ENCODE data around the gene RPN2.

Gene RPN2

DNA sequence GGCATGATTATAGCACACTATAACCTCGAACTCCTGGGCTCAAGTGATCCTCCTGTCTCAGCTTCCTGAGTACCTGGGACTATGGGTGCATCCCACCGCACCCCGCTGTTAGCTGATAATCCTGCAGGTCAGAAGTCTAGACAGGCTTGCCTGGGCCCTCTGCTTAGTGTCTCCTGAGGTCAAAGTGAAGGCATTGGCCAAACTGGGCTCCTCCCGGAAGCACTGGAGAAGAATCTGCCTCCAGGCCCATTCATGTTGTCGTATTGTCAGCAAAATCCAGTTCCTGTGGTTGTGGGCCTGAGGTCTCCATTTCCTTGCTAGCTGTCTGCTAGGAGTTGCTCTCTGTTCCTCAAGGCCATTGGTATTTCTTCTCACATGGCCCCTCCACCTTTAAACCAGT is 6.6 kb downstream of the RPN2 start:
- DNase-seq (ENCODE audit: low read depth, low spot score) = no peak

DNA sequence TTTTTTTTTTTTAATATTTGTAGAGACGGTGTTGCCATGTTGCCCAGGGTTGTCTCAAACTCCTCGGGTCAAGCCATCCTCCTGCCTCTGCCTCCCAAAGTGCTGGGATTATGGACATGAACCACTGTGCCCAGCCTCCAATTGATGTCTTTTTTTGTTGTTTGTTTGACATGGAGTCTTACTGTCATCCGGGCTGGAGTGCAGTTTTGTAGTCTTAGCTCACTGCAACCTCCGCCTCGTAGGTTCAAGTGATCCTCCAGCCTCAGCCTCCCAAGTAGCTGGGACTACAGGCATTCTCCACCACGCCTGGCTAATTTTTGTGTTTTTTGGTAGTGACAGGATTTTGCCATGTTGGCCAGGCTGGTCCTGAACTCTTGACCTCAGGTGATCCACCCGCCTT is 9.7 kb downstream of the RPN2 start:
- DNase-seq (ENCODE audit: low read depth, low spot score) = no peak

DNA sequence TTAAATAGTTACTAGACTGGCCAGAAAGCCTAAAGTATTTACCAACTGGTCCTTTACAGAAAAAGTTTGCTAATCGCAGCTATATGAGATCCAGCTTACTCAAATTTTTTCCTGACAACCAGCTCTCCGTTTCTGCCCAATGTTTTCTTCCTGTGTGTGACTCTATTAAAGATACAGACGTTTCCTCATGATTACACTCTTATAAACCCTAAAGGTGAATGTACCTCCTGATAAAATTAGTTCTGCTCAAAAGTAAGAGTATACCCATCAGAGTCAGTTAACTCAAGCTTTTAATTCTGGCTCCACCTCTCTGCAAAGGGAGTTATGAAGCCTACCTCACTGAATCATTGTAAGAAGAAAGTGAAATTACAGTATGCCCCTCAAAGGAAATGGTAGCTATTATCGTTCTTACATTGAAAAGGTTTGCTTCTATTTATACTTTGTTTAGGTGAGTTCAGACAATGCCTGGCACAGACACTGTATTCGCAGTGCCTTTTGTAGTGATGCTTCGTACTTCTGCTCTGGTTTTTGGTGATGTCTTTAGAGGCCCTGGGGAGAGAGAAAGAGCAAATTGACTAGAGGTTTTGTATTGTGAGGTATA is 10.4 kb downstream of the RPN2 start:
- DNase-seq (ENCODE audit: low read depth, low spot score) = no peak

DNA sequence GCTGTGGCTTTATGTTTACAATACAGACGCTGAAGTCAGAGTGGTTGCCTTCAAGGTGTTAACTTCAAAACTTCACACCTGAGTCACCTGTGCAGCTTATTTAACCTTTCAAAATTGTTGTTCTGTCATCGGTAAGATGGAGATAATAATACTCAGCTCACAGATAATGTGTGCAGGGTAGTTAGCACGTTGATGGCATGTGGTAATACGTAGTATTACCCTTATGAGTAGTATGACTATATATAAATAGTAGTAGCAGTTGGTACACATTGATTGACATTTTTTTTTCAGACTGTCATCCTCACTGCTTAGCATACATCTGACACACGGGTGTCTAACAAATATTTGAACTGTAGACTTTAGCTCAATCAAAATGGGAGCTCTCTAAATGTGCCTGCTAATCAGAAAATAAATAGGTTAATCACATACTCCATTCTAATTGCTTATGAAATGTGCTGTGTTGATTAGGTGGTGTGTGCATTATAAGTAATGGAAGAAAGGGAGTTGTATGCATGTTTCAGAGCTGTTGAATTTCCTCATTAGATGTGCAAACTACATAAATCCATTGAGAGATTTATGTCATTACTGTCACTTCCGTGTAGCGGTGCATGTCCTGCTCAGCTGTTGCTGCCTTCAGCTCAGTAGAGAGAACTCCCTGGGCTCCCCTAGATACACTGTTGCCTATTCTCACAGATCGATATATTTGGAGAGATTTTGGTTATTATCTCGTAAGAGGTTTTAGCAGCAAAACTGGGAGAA is 11.4 kb downstream of the RPN2 start:
- no peak for DNase-seq (ENCODE audit: low read depth, low spot score)

DNA sequence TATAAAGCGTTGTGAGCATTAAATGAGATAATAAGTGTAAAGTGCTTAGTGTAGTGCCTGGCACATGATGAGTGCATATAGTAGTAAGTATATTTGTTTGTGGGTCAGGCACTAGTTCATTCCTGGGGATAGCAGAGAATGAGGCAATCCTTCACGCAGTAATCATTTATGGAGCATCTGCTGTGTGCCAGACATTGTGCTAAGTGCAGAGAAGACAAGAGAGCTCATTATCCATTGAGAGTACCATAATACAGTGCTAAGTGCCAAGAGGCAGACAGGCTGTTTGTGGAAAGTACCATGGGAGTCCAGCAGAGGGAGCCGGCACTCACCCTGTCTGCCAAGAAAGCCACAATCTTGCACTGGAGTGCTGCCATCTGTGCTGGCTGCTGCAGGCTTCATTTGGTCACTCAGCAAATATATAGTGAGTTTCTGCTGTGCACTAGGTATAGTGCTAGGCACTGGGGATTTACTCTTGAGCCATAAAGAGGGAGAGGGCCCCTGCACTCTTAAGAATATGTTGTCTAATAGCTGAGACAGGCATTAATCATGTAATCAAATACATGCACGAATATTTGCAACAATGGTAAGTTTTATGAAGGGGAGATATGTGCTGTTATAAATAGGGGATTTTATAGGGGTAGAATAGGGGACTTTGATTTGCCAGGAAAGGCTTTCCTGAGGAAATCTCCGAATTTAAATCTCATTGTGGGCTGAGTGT is 13.2 kb downstream of the RPN2 start:
- DNase-seq (ENCODE audit: low read depth, low spot score) = peak; percentile 45

DNA sequence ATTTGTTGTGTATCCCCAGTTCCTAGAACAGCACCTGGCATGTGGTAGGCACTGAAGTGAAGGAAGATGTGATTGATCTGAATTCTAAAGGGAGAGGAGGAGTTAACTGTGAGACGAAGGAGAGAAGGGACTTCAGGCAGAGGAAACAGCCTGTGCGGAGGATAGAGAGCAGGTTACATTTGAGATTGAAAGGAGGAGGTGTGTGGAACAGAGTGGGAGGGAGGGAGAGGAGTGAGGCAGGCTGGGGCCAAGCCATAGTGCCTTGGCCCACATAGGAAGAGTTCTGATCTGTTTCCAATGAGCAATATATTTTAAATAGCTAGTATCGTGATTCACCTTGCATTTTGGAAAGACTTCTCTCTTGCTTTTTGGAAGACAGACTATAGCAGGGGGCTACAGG is 14.1 kb downstream of the RPN2 start:
- DNase-seq (ENCODE audit: low read depth, low spot score) = no peak

DNA sequence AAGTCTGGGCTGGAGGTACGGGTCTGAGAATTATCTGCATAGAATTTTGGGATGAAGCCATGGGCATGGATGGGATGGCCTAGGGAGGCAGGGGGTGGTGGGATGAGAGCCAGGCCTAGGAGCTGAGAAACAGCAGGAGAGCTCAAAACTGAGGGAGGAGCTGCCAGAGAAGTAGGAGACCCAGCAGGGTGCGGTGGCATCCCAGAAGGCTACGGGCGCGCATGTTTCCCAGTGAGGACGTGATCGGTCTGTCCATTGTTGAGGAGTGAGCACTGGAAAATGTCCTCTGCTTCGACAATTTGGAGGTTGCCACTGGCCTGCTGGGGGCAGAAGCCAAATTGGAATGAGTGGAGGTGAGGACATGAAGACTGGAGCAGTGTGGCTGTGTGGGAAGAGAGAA is 14.7 kb downstream of the RPN2 start:
- DNase-seq (ENCODE audit: low read depth, low spot score) = no peak

DNA sequence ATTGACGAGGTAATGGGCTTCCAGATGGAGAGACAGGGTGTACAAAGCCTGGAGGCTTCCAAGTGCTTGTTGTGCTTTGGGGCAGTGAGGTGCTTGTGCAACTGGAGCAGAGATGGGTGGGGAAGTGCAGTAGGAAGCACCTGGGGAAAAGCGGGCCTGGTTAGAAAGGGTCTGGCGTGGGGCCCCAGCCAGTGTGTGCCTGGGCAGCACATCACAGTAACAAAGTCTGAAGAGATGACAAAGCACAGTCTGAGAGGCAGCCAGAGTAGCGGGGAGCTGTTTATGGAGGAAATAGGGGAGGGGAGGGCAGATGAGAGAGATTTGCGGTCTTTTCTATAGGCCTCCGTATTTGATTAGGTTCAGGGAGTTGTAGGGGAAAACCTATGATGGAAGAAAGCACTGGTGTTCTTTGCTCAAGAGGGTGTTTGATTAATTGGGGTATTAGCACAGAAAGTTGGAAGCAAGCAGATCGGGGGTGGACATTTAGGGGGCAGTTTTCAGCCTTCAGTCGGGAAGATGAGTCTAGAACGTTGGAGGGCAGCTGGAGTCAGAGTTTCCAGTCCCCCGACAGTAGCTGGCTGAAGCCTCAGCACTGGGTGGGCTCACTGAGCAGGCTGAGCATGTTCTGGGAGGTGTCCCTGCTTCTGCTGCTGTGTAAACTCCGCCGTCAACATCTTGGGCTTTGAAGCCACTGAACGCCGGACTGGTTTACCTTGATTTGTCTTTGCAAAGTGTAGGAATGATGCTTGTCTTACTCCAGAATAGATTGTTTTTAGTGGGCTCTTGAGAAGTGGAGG is 15.7 kb downstream of the RPN2 start:
- no peak for DNase-seq (ENCODE audit: low read depth, low spot score)

DNA sequence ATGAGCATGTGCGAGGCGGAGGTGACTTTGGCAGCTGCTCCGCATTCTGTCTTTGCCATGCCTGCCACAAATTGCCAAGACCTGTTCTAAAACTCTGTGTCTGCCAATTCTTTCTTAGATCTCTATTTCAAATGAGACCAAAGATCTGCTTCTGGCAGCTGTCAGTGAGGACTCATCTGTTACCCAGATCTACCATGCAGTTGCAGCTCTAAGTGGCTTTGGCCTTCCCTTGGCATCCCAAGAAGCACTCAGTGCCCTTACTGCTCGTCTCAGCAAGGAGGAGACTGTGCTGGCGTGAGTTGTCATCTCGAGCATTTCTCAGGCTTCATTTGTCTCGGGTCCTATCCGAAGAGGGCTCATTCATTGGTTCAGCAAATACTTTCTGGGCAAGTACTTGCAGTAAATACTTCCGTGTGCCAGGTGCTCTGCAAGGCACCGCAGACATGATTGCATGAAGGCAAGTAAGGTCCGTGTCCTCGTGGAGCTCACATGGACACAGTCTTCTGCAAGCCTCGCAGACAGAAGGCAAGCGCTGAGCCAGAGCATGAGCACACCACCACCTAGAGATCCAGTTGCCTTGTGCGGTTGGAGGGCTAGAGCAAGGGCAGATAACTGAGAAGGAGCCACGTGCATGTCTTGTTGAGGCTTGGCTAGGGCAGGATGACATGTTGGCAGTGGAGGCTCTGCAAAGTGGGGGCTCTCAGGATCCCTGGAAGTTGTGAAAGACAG is 20.0 kb downstream of the RPN2 start:
- no peak for DNase-seq (ENCODE audit: low read depth, low spot score)

DNA sequence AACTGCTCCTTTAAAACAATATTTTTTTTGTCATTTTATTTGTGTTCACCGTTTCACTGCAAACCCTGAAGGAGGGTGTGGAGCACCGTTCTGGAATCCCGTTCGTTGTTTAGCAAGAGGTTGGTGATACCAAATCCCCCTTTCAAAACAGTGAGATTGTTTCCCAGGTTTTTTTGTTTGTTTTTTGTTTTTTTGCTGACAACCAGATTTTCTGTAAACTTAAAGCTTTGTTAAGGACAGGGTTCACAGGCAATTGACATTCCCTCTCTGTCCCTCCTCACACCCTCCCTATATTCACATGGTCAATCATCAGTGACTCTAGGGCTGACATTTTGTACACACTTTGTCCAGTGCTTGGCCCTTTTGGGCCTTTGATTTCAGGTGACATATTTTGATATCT is 21.2 kb downstream of the RPN2 start:
- DNase-seq (ENCODE audit: low read depth, low spot score) = no peak

DNA sequence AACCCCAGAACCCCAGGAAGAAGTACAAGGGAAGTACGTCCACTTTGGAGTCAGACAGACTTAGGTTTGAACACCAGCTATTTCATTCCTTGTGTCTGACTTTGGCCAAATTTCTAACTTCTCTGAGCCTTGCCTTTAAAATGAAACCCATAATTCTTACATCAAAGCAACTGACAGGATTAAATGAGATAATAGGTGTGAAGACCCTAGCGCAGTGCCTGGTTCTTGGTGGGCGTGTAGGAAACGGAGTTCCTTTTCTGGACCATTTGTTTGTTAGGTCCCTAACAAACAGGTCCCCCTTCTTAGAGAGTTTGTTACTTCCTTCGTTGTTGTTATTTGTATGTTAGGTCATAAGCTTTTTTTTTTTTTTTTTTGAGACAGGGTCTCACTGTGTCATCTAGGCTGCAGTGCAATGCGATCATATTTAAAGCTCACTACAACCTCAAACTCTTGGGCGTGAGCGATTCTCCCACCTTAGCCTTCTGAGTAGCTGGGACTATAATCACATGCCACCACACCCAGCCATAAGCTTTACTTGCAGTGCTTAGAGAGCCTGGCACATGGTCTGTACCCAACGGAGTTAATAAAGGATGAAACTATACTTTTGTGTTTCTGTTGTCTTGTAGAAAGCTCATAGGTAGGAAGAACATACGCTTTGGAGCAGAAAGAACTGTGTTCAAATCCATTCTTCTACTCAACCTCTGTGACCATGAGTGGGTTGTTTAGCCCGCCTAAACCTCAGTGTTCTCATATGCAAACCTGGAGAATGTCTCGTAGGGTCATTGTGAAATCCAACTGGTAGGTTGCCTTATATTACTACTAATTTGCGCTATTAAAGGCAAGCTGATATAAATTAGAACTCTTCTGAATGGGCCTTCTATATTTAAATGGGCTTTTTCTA is 22.0 kb downstream of the RPN2 start:
- no peak for DNase-seq (ENCODE audit: low read depth, low spot score)

DNA sequence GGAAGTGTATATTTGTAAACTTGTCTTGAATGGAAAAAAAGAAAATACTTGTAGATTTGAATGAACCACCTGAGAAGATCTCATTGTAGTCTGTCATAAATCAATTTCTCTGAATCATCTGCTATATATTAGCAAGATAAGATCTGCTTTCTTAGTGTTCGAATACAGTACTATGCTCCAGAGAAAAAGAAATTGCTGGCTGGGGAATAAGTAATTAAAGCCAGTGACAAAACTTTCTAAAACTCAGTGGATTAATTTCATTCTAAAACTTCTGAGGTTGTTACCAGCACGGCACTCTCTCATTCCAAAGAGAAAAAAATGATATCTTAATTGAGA is 22.7 kb downstream of the RPN2 start:
- no peak for DNase-seq (ENCODE audit: low read depth, low spot score)

DNA sequence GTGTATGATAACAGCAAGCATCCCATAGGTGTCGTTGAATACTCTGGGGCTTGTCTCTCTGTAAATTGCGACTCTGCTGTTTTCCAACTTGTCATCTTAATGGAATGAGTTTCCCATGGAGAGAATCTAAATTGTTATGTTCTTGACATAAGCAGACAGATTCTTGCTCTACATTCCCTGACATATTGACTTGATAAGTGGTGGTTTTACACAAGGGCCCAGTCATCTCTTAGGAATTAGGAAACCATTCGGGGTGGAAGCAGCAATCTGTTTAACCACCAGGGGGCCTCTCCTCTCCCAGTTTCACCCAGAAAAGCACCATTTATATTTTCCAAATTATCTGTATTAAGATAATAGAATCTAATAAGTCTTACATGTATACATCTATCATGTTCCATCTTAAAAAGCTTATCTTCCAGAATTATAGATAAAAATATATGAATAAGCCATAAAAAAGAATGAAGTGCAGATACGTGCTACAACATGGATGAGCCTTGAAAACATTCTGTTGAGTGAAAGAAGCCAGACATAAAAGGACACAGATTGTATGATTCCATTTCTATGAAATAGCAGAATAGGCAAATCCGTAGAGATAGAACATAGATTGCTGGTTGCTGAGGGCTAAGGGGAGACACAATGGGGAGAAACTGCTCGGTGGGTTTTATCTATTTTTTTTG is 23.3 kb downstream of the RPN2 start:
- no peak for DNase-seq (ENCODE audit: low read depth, low spot score)

DNA sequence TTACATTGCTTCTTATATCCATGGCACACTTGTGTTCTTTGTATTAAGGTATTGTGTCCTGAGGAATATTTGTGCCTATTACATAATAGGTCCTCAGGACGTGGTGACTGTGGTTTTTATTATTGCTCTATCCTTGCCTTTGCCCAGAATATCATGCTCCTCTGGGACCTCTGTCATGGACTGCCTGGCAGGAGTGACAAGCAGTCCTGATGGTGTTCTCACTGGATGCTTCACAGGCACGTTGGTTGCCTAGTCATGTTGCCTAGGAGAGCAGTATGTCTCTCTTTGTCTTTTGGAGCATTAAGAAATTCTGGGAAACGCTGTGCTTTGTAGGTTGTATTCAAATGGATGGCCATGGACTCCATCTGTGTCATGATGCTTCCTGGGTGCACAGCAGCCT is 24.9 kb downstream of the RPN2 start:
- no peak for DNase-seq (ENCODE audit: low read depth, low spot score)

DNA sequence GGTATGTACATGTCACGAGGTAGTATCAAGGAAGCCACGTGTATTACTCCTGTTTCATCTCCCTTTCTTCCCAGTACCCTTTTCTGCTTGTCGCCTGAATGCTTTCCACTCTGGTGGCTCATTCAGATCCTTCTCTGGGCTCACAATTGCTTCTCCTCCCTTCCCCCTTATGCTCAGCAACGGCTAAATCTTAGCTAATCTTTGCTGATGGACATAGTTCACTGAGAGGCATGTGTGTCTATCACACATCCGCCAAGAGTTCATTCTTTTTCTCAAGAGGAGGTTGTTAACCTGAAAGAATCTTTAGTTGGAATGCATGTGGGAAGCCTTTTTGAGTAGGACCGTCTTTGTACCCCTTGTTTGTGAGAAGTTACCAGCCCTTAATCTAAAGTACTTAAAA is 26.0 kb downstream of the RPN2 start:
- no peak for DNase-seq (ENCODE audit: low read depth, low spot score)

DNA sequence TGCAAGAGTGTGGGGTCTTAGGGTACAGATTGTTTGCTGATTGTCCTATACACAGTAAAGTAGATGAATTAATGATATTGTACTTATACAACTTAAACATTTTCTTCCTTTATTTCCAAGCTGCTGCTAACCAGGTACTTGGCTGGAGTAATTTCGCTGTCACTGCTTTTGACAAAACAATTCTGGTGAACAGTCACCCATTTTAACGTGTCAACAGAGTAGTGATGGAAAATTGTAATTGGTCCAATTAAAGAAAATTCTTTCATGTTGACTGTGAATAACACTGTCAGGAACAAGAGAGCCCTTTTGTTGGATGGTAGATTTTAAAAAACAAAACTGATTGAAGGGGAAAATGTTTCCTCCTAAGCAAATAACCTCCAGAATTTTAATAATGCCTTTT is 26.7 kb downstream of the RPN2 start:
- no peak for DNase-seq (ENCODE audit: low read depth, low spot score)

DNA sequence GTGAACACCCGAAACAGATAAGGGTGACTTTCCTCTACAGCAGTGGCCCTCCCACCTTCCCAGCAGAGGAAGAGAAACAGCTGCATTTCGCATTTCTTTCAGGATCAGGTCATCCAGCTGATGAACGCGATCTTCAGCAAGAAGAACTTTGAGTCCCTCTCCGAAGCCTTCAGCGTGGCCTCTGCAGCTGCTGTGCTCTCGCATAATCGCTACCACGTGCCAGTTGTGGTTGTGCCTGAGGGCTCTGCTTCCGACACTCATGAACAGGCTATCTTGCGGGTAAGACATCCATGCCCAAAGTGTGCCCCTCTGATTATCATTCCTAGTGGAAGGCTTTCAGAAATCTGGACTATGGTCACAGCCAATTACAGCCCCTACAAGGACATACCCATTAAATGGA is 28.0 kb downstream of the RPN2 start:
- DNase-seq (ENCODE audit: low read depth, low spot score) = no peak

DNA sequence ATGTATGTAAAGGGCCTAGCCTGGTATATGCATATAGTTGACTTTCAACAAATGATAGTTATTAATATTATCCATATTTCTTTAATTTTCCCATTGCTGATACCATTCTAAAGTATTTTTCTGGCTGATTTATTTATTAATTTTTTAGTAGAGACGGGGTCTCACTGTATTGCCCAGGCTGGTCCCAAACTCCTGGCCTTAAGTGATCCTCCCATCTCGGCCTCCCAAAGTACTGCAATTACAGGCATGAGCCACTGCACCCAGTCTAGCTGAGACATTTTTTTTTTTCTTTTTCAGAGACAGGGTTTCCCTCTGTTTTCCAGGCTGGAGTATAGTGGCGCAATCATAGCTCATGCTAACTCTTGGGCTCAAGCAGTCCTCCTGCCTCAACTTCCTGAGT is 30.1 kb downstream of the RPN2 start:
- DNase-seq (ENCODE audit: low read depth, low spot score) = no peak

DNA sequence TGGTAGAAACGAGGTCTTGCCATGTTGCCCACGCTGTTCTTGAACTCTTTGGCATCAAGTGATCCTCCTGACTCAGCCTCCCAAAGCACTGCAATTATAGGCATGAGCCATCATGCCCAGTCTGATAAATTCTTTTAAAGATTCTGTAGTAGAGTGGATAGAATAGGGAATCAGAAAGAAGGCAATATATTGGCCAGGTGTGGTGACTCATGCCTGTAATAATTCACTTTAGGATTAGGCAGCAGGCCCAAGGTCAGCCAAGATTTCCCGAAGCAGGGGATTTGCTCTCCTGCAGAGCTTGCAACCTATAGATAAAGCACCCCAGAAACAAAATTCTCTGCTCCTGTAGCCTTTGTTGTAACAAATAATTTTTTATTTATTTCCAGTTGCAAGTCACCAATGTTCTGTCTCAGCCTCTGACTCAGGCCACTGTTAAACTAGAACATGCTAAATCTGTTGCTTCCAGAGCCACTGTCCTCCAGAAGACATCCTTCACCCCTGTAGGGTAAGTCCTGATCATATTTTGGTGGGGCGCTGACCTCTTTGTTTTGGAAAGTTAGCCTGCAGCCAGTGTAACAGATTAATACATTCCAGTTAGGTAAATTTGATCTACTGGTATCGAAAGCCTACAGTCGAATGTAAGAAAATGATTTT is 30.7 kb downstream of the RPN2 start:
- no peak for DNase-seq (ENCODE audit: low read depth, low spot score)

DNA sequence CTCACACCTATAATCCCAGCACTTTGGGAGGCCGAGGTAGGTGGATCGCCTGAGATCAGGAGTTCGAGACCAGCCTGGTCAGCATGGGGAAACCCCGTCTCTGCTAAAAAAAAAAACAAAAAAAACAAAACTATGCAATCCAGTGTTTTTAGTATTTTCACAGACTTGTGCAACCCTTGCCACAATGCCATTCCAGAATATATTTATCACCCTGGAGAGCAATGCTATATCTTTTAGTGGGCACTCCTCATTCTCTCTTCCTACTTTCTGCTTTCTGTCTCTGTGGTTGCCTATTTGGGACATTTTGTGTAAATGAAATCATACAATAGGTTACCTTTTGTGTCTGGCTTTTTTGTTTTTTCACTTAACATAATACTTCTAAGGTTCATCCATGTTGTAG is 39.3 kb downstream of the RPN2 start:
- no peak for DNase-seq (ENCODE audit: low read depth, low spot score)
